H9 (cell line): ENCODE data around the gene JAG2. TPM values are rescaled to one million over a fixed set of nuclear protein-coding genes. Genes with fewer than 3 reads are reported as not detected.

Experiments
- DNase-seq: peaks from one replicate; pipeline ENCODE4 v3.0.0-alpha.2; 2017
- H2AFZ ChIP-seq: one replicate; pipeline ENCODE4 v1.6.1; 2013; ENCODE audit warnings: mild to moderate bottlenecking, low read length, control low read depth, moderate library complexity
- H2AK5ac ChIP-seq: 2 replicates; pipeline ENCODE4 v1.6.1; 2013; ENCODE audit warnings: low read length, control low read depth, mixed read lengths; ENCODE audit not compliant: insufficient read length
- H2BK120ac ChIP-seq: one replicate; pipeline ENCODE4 v1.6.1; 2013; ENCODE audit warnings: low read depth, mild to moderate bottlenecking, low read length, control low read depth, inconsistent platforms; ENCODE audit not compliant: poor library complexity, severe bottlenecking
- H2BK12ac ChIP-seq: 2 replicates; pipeline ENCODE4 v1.6.1; 2013; ENCODE audit warnings: low read length, control low read depth, mixed read lengths, low read depth; ENCODE audit not compliant: insufficient read length
- H2BK15ac ChIP-seq: 2 replicates; pipeline ENCODE4 v1.6.1; 2013; ENCODE audit warnings: low read depth, low read length, control low read depth
- H2BK20ac ChIP-seq: one replicate; pipeline ENCODE4 v1.6.1; 2013; ENCODE audit warnings: low read depth, mild to moderate bottlenecking, low read length, control low read depth, inconsistent platforms; ENCODE audit not compliant: poor library complexity, severe bottlenecking
- H2BK5ac ChIP-seq: 2 replicates; pipeline ENCODE4 v1.6.1; 2013; ENCODE audit warnings: low read length, control low read depth, mixed read lengths; ENCODE audit not compliant: insufficient read length
- H3K14ac ChIP-seq: 2 replicates; pipeline ENCODE4 v1.6.1; 2013; ENCODE audit warnings: low read length, control low read depth; ENCODE audit not compliant: insufficient read depth
- H3K18ac ChIP-seq: 2 replicates; pipeline ENCODE4 v1.6.1; 2013; ENCODE audit warnings: low read depth, mild to moderate bottlenecking, mixed read lengths, low read length, control low read depth; ENCODE audit not compliant: insufficient read length
- H3K23ac ChIP-seq: 2 replicates; pipeline ENCODE4 v1.6.1; 2013; ENCODE audit warnings: low read length, control low read depth, mixed read lengths, low read depth; ENCODE audit not compliant: insufficient read length
- H3K23me2 ChIP-seq: 2 replicates; pipeline ENCODE4 v1.6.1; 2013; ENCODE audit warnings: low read depth, mild to moderate bottlenecking, mixed read lengths, low read length, control low read depth; ENCODE audit not compliant: insufficient read length, poor library complexity, severe bottlenecking
- H3K27ac ChIP-seq: 2 replicates; pipeline ENCODE4 v1.5.1; 2013; ENCODE audit warnings: low read length, control low read depth, mixed read lengths, low read depth; ENCODE audit not compliant: insufficient read length
- H3K27me3 ChIP-seq: 2 replicates; pipeline ENCODE4 v1.6.1; 2013; ENCODE audit warnings: low read length, control low read depth, inconsistent platforms; ENCODE audit not compliant: insufficient read depth
- H3K4ac ChIP-seq: 2 replicates; pipeline ENCODE4 v1.6.1; 2013; ENCODE audit warnings: low read depth, mild to moderate bottlenecking, control low read depth, inconsistent platforms, low read length, moderate library complexity
- H3K4me1 ChIP-seq: 2 replicates; pipeline ENCODE4 v1.6.1; 2013; ENCODE audit warnings: low read length, control low read depth, inconsistent platforms; ENCODE audit not compliant: insufficient read depth
- H3K4me2 ChIP-seq: 2 replicates; pipeline ENCODE4 v1.6.1; 2013; ENCODE audit warnings: low read length, control low read depth, mixed read lengths; ENCODE audit not compliant: insufficient read length, insufficient read depth
- H3K56ac ChIP-seq: 2 replicates; pipeline ENCODE4 v1.6.1; 2013; ENCODE audit warnings: low read depth, mild to moderate bottlenecking, mixed read lengths, low read length, control low read depth; ENCODE audit not compliant: insufficient read length
- H3K79me1 ChIP-seq: 2 replicates; pipeline ENCODE4 v1.6.1; 2013; ENCODE audit warnings: low read depth, mild to moderate bottlenecking, moderate library complexity, low read length, control low read depth, inconsistent platforms; ENCODE audit not compliant: insufficient read depth, poor library complexity, severe bottlenecking
- H3K79me2 ChIP-seq: 2 replicates; pipeline ENCODE4 v1.6.1; 2013; ENCODE audit warnings: low read length, control low read depth, inconsistent platforms; ENCODE audit not compliant: insufficient read depth
- H3K9ac ChIP-seq: 2 replicates; pipeline ENCODE4 v1.6.1; 2013; ENCODE audit warnings: low read length, control low read depth, mixed read lengths; ENCODE audit not compliant: insufficient read length; ENCODE audit errors: extremely low read depth
- H3K9me3 ChIP-seq: one replicate; pipeline ENCODE4 v1.6.1; 2013; ENCODE audit warnings: low read depth, low read length, inconsistent platforms; ENCODE audit not compliant: control insufficient read depth
- H3T11ph ChIP-seq: one replicate; pipeline ENCODE4 v1.6.1; 2013; ENCODE audit warnings: mild to moderate bottlenecking, low read length, control low read depth, inconsistent platforms
- H4K20me1 ChIP-seq: one replicate; pipeline ENCODE4 v1.6.1; 2013; ENCODE audit not compliant: control insufficient read depth, insufficient read length, insufficient read depth
- H4K5ac ChIP-seq: 2 replicates; pipeline ENCODE4 v1.6.1; 2013; ENCODE audit warnings: low read depth, mild to moderate bottlenecking, mixed read lengths, low read length, control low read depth; ENCODE audit not compliant: insufficient read length
- H4K8ac ChIP-seq: replicated peaks from 2 replicates; pipeline ENCODE4 v1.6.1; 2013; ENCODE audit warnings: low read length, control low read depth, mixed read lengths, low read depth; ENCODE audit not compliant: insufficient read length
- H4K91ac ChIP-seq: 2 replicates; pipeline ENCODE4 v1.6.1; 2013; ENCODE audit warnings: low read depth, mild to moderate bottlenecking, moderate library complexity, mixed read lengths, low read length, control low read depth; ENCODE audit not compliant: insufficient read length
- H3K27ac Mint-ChIP-seq, 3 experiments: 2 replicates in 2 of 3; 3 replicates in 1 of 3; pipeline ENCODE4 v1.8.0; 2020 to 2021; ENCODE audit warnings: mixed read lengths in 3 of 3, mild to moderate bottlenecking in 1 of 3, moderate library complexity in 1 of 3
- H3K27me3 Mint-ChIP-seq: 2 replicates; pipeline ENCODE4 v1.8.0; 2021; ENCODE audit warnings: low read depth, mild to moderate bottlenecking, moderate library complexity, mixed read lengths
- H3K36me3 Mint-ChIP-seq, 3 experiments: 2 replicates in 2 of 3; 3 replicates in 1 of 3; pipeline ENCODE4 v1.8.0; 2020 to 2021; ENCODE audit warnings: low read depth in 3 of 3, mixed read lengths in 3 of 3; ENCODE audit not compliant: insufficient read depth in 1 of 3
- H3K4me1 Mint-ChIP-seq, 2 experiments: 2 replicates each; pipeline ENCODE4 v1.8.0; 2020; ENCODE audit warnings: mixed read lengths in 2 of 2
- H3K4me3 Mint-ChIP-seq, 2 experiments: 2 replicates in 1 of 2; 3 replicates in 1 of 2; pipeline ENCODE4 v1.8.0; 2020 to 2021; ENCODE audit warnings: mild to moderate bottlenecking in 2 of 2, mixed read lengths in 2 of 2, moderate library complexity in 1 of 2
- H3K9me3 Mint-ChIP-seq, 2 experiments: 2 replicates in 1 of 2; 3 replicates in 1 of 2; pipeline ENCODE4 v1.8.0; 2020; ENCODE audit warnings: mild to moderate bottlenecking in 2 of 2, mixed read lengths in 2 of 2, moderate library complexity in 1 of 2
- CTCF ChIP-seq: fragments of 200-600 bp; sonication (generic); conservative IDR thresholded peaks from 3 replicates; pipeline ENCODE4 v1.8.0; 2021; ENCODE audit warnings: antibody characterized with exemption, mild to moderate bottlenecking
- WGBS: extraction: QIAGEN DNeasy Blood & Tissue Kit; methylation state at CpG from one replicate; pipeline ENCODE4 v1.1.7; 2013; ENCODE audit warnings: missing lambda C conversion rate, low lambda C conversion rate, mixed read lengths; ENCODE audit not compliant: insufficient read length; ENCODE audit errors: extremely low coverage; 5-methylcytosine and 5-hydroxymethylcytosine counted together
- total RNA-seq: library from RNA; stranded (reverse); gene quantifications from 2 replicates; pipeline ENCODE4 v1.2.1, GENCODE V29; 2021

JAG2 gene
- total RNA-seq, 1 experiment from 2014 or later, result 11.4 TPM

- Mint-ChIP-seq H3K36me3 (peaks cover 0 to 8% (median 5%) of the 10 kb centered on the region in 3 experiments; a peak in 3 of 7 replicates), H3K4me1 (no peaks in the 10 kb centered on the region), H3K4me3 (no peak overlapping the region), H3K9me3 (peaks cover 31 to 34% of the 10 kb centered on the region in 2 experiments), H3K27me3 (peaks cover 73% of the 10 kb centered on the region), H3K27ac (no peak overlapping the region)
- Histone ChIP-seq H3K9me3 (peaks cover 11% of the 10 kb centered on the region), H3K79me1 (no peaks in the 10 kb centered on the region), H3K4me1 (no peaks in the 10 kb centered on the region), H2BK15ac (no peak overlapping the region), H3K9ac (no peak overlapping the region), H2BK120ac (no peak overlapping the region), H4K91ac (no peak overlapping the region), H2BK5ac (no peak overlapping the region), H2AK5ac (no peak overlapping the region), H4K20me1 (no peaks in the 10 kb centered on the region), H3T11ph (no peak overlapping the region), H3K23ac (no peak overlapping the region), H3K56ac (no peak overlapping the region), H3K18ac (no peak overlapping the region), H3K27me3 (no peaks in the 10 kb centered on the region), H3K23me2 (no peaks in the 10 kb centered on the region), H3K4me2 (no peak overlapping the region), H2BK12ac (no peak overlapping the region), H2BK20ac (no peak overlapping the region), H3K14ac (no peak overlapping the region), H2AFZ (no peak overlapping the region), H3K27ac (no peak overlapping the region), H4K8ac (no peak overlapping the region), H3K79me2 (no peaks in the 10 kb centered on the region), H4K5ac (no peak overlapping the region), H3K4ac (no peak overlapping the region)
- DNase-seq, result no peak
- no peak for TF ChIP-seq CTCF
- no CpG with 5 or more reads among the region's 6 CpGs for WGBS
These were observed 68.8 kb downstream of the JAG2 start for GRCh38 chr14:105099778-105100177.
